Measurements from ENCODE around the gene SIGLEC15. TPM values are rescaled to one million over a fixed set of nuclear protein-coding genes. Genes with fewer than 3 reads are reported as not detected.

SIGLEC15 gene
- total and polyA plus RNA-seq, 2 donors (not counting 1 experiment from before 2014, with no cell fraction given): not detected

DNA sequence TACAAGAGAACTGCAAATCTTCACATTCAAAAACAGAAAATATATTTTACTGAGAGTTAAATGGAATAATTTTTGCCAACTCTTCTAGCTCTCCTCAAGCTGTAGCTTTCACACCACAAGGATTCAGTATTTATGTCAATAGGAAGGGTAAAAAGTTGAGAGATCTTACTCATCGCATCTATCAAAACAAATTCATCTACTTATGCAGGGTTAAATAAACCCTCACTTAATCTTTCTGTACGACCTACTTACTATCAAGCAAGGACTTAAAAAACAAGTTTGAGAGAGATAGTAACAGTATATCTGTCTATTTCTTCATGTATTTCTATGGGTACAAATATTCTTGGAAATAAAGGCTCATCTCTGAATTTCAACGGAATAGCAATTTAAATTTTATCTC lies 35.5 kb downstream of the SIGLEC15 start:
- no peaks in the 10 kb centered on the region for H3K27me3 ChIP-seq (replicated peaks in 1 of 4; ENCODE audit: control extremely low read depth in 1 of 4, control insufficient read depth in 3 of 4, insufficient read depth in 4 of 4, low read length in 3 of 4)
- no peak overlapping the region for H3K9ac ChIP-seq (ENCODE audit: low read length)
- H3K79me2 ChIP-seq (ENCODE audit: control insufficient read depth, insufficient read depth, low read length): no peaks in the 10 kb centered on the region
- intact Hi-C loops (cut with micrococcal nuclease): no loop called here
- H3K4me1 ChIP-seq (ENCODE audit: control insufficient read depth in 2 of 2, insufficient read depth in 2 of 2, low read length in 2 of 2): no peaks in the 10 kb centered on the region
- peaks cover 22 to 73% of the 10 kb centered on the region in 2 experiments for H3K36me3 ChIP-seq (replicated peaks in 1 of 2; ENCODE audit: control extremely low read depth in 1 of 2, control insufficient read depth in 1 of 2, extremely low read depth in 1 of 2, insufficient read depth in 2 of 2, low read length in 1 of 2)
- WGBS (ENCODE audit: insufficient coverage): no CpG with 5 or more reads among the region's 3 CpGs
- Mint-ChIP-seq H3K9me3 (ENCODE audit: insufficient read depth) (no peaks in the 10 kb centered on the region), H3K27ac (no peak overlapping the region), H3K4me3 (no peak overlapping the region), H3K4me1 (no peaks in the 10 kb centered on the region), H3K27me3 (no peaks in the 10 kb centered on the region)
- POLR2A ChIA-PET: no interaction called here
- H4K20me1 ChIP-seq (ENCODE audit: control insufficient read depth, insufficient read depth, low read length, poor library complexity, severe bottlenecking): no peaks in the 10 kb centered on the region
- no peak overlapping the region for H3K4me3 ChIP-seq (ENCODE audit: control extremely low read depth in 1 of 5, extremely low read depth in 1 of 5, insufficient read depth in 1 of 5, low read depth in 2 of 5, low read length in 4 of 5)
- H2AFZ ChIP-seq (ENCODE audit: insufficient read depth, low read depth, low read length, poor library complexity, severe bottlenecking): no peak overlapping the region
- ATAC-seq (ENCODE audit: low read depth) (no peak), DNase-seq (no peak)
- H3K9me3 ChIP-seq (ENCODE audit: control extremely low read depth in 1 of 3, control insufficient read depth in 2 of 3, insufficient read depth in 1 of 3, low read length in 2 of 3): no peaks in the 10 kb centered on the region
- H3K27ac ChIP-seq (ENCODE audit: low read length in 2 of 2): no peak overlapping the region
- no peak for TF ChIP-seq EZH2 (IDR thresholded peaks at IDR 0.05; ENCODE audit: borderline replicate concordance, insufficient read depth, low read depth, low read length, poor library complexity, severe bottlenecking)
- TF ChIP-seq, protein P1, sequence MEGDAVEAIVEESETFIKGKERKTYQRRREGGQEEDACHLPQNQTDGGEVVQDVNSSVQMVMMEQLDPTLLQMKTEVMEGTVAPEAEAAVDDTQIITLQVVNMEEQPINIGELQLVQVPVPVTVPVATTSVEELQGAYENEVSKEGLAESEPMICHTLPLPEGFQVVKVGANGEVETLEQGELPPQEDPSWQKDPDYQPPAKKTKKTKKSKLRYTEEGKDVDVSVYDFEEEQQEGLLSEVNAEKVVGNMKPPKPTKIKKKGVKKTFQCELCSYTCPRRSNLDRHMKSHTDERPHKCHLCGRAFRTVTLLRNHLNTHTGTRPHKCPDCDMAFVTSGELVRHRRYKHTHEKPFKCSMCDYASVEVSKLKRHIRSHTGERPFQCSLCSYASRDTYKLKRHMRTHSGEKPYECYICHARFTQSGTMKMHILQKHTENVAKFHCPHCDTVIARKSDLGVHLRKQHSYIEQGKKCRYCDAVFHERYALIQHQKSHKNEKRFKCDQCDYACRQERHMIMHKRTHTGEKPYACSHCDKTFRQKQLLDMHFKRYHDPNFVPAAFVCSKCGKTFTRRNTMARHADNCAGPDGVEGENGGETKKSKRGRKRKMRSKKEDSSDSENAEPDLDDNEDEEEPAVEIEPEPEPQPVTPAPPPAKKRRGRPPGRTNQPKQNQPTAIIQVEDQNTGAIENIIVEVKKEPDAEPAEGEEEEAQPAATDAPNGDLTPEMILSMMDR (IDR thresholded peaks at IDR 0.05): no peak
- CTCF ChIA-PET: interaction anchor here (0.7 to 1.5 kb wide), 2 partner anchors 19 to 195 kb away, joined by 3 to 9 read pairs; no protein-coding TSS in a partner anchor
- no peak overlapping the region for H3K4me2 ChIP-seq (replicated peaks; ENCODE audit: low read depth, low read length, poor library complexity, severe bottlenecking)

DNA sequence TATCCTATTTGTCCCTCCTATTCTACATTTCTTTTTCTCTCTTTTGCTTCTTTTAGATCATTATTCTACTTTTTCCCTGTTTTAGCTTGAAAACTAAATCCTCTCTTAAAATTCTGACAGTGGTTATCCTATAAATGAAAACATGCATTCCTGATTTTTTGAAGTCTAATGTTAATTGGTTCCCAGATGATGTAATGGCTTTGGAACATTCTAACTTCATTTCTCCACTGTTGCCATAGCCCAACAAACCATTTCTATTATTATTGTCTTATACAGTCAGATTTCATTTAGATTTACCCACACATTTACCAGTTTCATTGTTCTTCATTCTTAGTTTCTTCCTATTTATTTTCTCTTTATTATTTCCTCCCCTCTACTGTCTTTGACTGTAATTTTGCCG lies 36.5 kb downstream of the SIGLEC15 start:
- Histone ChIP-seq H3K27ac (ENCODE audit: low read length in 2 of 2) (no peak overlapping the region), H4K20me1 (ENCODE audit: control insufficient read depth, insufficient read depth, low read length, poor library complexity, severe bottlenecking) (no peaks in the 10 kb centered on the region), H3K9ac (ENCODE audit: low read length) (no peak overlapping the region), H3K27me3 (replicated peaks in 1 of 4; ENCODE audit: control extremely low read depth in 1 of 4, control insufficient read depth in 3 of 4, insufficient read depth in 4 of 4, low read length in 3 of 4) (no peaks in the 10 kb centered on the region), H3K79me2 (ENCODE audit: control insufficient read depth, insufficient read depth, low read length) (no peaks in the 10 kb centered on the region), H2AFZ (ENCODE audit: insufficient read depth, low read depth, low read length, poor library complexity, severe bottlenecking) (no peak overlapping the region), H3K4me2 (replicated peaks; ENCODE audit: low read depth, low read length, poor library complexity, severe bottlenecking) (no peak overlapping the region), H3K4me1 (ENCODE audit: control insufficient read depth in 2 of 2, insufficient read depth in 2 of 2, low read length in 2 of 2) (no peaks in the 10 kb centered on the region), H3K4me3 (ENCODE audit: control extremely low read depth in 1 of 5, extremely low read depth in 1 of 5, insufficient read depth in 1 of 5, low read depth in 2 of 5, low read length in 4 of 5) (no peak overlapping the region), H3K9me3 (ENCODE audit: control extremely low read depth in 1 of 3, control insufficient read depth in 2 of 3, insufficient read depth in 1 of 3, low read length in 2 of 3) (no peaks in the 10 kb centered on the region), H3K36me3 (replicated peaks in 1 of 2; ENCODE audit: control extremely low read depth in 1 of 2, control insufficient read depth in 1 of 2, extremely low read depth in 1 of 2, insufficient read depth in 2 of 2, low read length in 1 of 2) (peaks cover 26 to 80% of the 10 kb centered on the region in 2 experiments)
- CTCF ChIA-PET: interaction anchor here (1.1 to 1.5 kb wide), 3 partner anchors 17 to 18 kb away, joined by 3 to 9 read pairs (median 3); no protein-coding TSS in a partner anchor
- Mint-ChIP-seq H3K27ac (no peak overlapping the region), H3K9me3 (ENCODE audit: insufficient read depth) (no peaks in the 10 kb centered on the region), H3K4me1 (no peaks in the 10 kb centered on the region), H3K27me3 (no peaks in the 10 kb centered on the region), H3K4me3 (no peak overlapping the region)
- intact Hi-C loops (cut with micrococcal nuclease): no loop called here
- WGBS (ENCODE audit: insufficient coverage): no CpG with 5 or more reads among the region's 1 CpG
- ATAC-seq (ENCODE audit: low read depth): no peak
- POLR2A ChIA-PET: no interaction called here
- no peak for TF ChIP-seq EZH2 (IDR thresholded peaks at IDR 0.05; ENCODE audit: borderline replicate concordance, insufficient read depth, low read depth, low read length, poor library complexity, severe bottlenecking)
- TF ChIP-seq, protein P1 (IDR thresholded peaks at IDR 0.05): no peak
- no peak for DNase-seq
